Amniotic stem cell (primary cell): ENCODE results near the gene LELP1.
"Not testable (repeated sequence)": the region's sequence is repeated elsewhere in the genome, so short reads cannot be mapped to it uniquely, and the experiment has no call there.

Experiments used
- DNase-seq: peaks from one replicate; lab custom pipeline; 2025; lab: John Stamatoyannopoulos, UW

LELP1 gene

GRCh38 chr1:153229076-153229829 is 26.0 kb downstream of the LELP1 start:
- not testable (repeated sequence) for DNase-seq

- no peak for DNase-seq
Measured at GRCh38 chr1:153231363-153231762, 28.1 kb downstream of the LELP1 start.

GRCh38 chr1:153231785-153232184 is 28.6 kb downstream of the LELP1 start:
- DNase-seq, result no peak

GRCh38 chr1:153232553-153232952 is 29.3 kb downstream of the LELP1 start:
- DNase-seq, result no peak

GRCh38 chr1:153233448-153233847 is 30.2 kb downstream of the LELP1 start:
- DNase-seq, result no peak

- DNase-seq, result no peak
Measured at GRCh38 chr1:153238527-153238926, 35.3 kb downstream of the LELP1 start.

- DNase-seq, result no peak
Measured at GRCh38 chr1:153242160-153242559, 38.9 kb downstream of the LELP1 start.

- DNase-seq, result no peak
Measured at GRCh38 chr1:153245466-153245865, 42.2 kb downstream of the LELP1 start.

- no peak for DNase-seq
Measured at GRCh38 chr1:153246018-153246417, 42.8 kb downstream of the LELP1 start.

- no peak for DNase-seq
Measured at GRCh38 chr1:153246825-153247224, 43.6 kb downstream of the LELP1 start.

- DNase-seq, result no peak
Measured at GRCh38 chr1:153248176-153248879, 45.1 kb downstream of the LELP1 start.

- no peak for DNase-seq
Measured at GRCh38 chr1:153250166-153250565, 46.9 kb downstream of the LELP1 start.

- no peak for DNase-seq
Measured at GRCh38 chr1:153251087-153251486, 47.9 kb downstream of the LELP1 start.

- DNase-seq, result no peak
Measured at GRCh38 chr1:153251562-153251961, 48.3 kb downstream of the LELP1 start.

- DNase-seq, result no peak
Measured at GRCh38 chr1:153251988-153252387, 48.8 kb downstream of the LELP1 start.

- no peak for DNase-seq
Measured at GRCh38 chr1:153253076-153253475, 49.8 kb downstream of the LELP1 start.

- no peak for DNase-seq
Measured at GRCh38 chr1:153253693-153254092, 50.5 kb downstream of the LELP1 start.
